ENCODE results near the gene PRSS8.
"Not testable (repeated sequence)": the region's sequence is repeated elsewhere in the genome, so short reads cannot be mapped to it uniquely, and the experiment has no call there.

Gene PRSS8

GRCh38 chr16:31144418-31144817 lies 8.9 kb upstream of the PRSS8 start:
- DNase-seq (ENCODE audit: low spot score), result not testable (repeated sequence)

- no peak for DNase-seq (ENCODE audit: low spot score)
These were observed 8.2 kb upstream of the PRSS8 start for GRCh38 chr16:31143694-31144148.

GRCh38 chr16:31143011-31143693 lies 7.6 kb upstream of the PRSS8 start:
- DNase-seq (ENCODE audit: low spot score), result no peak

- peak; percentile 96 for DNase-seq (ENCODE audit: low spot score)
These were observed 6.8 kb upstream of the PRSS8 start for GRCh38 chr16:31142109-31143010.

GRCh38 chr16:31141489-31142108 lies 6.1 kb upstream of the PRSS8 start:
- DNase-seq (ENCODE audit: low spot score), result no peak

- not testable (repeated sequence) for DNase-seq (ENCODE audit: low spot score)
These were observed 5.5 kb upstream of the PRSS8 start for GRCh38 chr16:31141071-31141469.

- peak; percentile 30 for DNase-seq (ENCODE audit: low spot score)
These were observed 3.4 kb upstream of the PRSS8 start for GRCh38 chr16:31138621-31139578.

GRCh38 chr16:31136822-31137499 lies 1.4 kb upstream of the PRSS8 start:
- not testable (repeated sequence) for DNase-seq (ENCODE audit: low spot score)

GRCh38 chr16:31136287-31136662 lies 748 bp upstream of the PRSS8 start:
- no peak for DNase-seq (ENCODE audit: low spot score)

GRCh38 chr16:31134625-31135534 lies 647 bp downstream of the PRSS8 start:
- DNase-seq (ENCODE audit: low spot score), result no peak

- DNase-seq (ENCODE audit: low spot score), result no peak
These were observed 1.4 kb downstream of the PRSS8 start for GRCh38 chr16:31134091-31134571.

- no peak for DNase-seq (ENCODE audit: low spot score)
These were observed 2.5 kb downstream of the PRSS8 start for GRCh38 chr16:31133046-31133501.

GRCh38 chr16:31132303-31132979 lies 3.1 kb downstream of the PRSS8 start:
- no peak for DNase-seq (ENCODE audit: low spot score)

GRCh38 chr16:31131841-31132271 lies 3.7 kb downstream of the PRSS8 start:
- no peak for DNase-seq (ENCODE audit: low spot score)

- DNase-seq (ENCODE audit: low spot score), result no peak
These were observed 4.1 kb downstream of the PRSS8 start for GRCh38 chr16:31131416-31131815.

GRCh38 chr16:31130899-31131298 lies 4.6 kb downstream of the PRSS8 start:
- no peak for DNase-seq (ENCODE audit: low spot score)

- DNase-seq (ENCODE audit: low spot score), result no peak
These were observed 5.1 kb downstream of the PRSS8 start for GRCh38 chr16:31130336-31130891.

- no peak for DNase-seq (ENCODE audit: low spot score)
These were observed 5.8 kb downstream of the PRSS8 start for GRCh38 chr16:31129568-31130335.
